HG03354 (cell line): Measurements from ENCODE around the gene IL25.

Experiments
- ATAC-seq: cut with Tn5 transposase; IDR thresholded peaks from one replicate; pipeline ENCODE4 v1.9.1; 2021; ENCODE audit warnings: mild to moderate bottlenecking; ENCODE audit not compliant: unreplicated experiment, poor library complexity, severe bottlenecking

Gene IL25

DNA sequence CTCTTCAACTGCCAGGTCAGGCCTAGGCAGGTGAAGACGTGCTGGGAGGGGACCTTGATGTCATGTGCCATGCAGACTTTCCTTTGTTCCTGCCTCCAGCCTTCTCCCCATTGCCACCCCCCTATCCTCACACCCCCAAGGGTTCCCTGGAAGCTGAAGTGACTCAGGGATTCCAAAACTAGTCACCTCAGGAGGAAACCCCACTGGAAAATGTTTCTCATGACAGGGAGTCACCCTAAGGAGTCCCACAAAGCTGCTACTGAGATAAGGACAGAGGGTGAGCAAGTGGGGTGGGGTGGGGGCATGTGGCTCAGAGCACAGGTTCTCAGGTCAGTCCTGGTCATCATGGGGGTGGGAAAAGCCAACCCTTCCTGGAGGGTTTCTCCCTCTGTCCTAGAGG lies 2.4 kb upstream of the IL25 start:
- ATAC-seq, result no peak

DNA sequence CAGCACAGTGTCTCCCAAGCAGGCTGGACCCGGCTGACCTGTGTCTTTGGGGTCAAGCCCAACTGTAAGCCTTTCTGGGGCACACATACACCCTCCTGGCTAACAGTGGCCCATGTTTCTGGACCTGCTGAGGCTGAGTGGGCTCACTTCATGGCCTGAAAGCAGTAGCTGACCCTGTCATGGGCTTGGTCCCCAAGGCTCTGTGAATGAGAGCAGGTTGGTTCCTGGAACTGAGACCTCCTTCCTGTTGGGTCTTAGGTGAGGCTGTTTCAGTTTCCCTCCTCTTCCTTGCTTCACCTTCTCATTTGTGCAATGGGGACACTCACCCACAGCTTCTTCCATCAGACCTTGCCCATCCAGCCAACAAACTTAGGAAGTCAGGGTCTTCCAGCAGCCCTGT lies 744 bp upstream of the IL25 start:
- ATAC-seq, result no peak

DNA sequence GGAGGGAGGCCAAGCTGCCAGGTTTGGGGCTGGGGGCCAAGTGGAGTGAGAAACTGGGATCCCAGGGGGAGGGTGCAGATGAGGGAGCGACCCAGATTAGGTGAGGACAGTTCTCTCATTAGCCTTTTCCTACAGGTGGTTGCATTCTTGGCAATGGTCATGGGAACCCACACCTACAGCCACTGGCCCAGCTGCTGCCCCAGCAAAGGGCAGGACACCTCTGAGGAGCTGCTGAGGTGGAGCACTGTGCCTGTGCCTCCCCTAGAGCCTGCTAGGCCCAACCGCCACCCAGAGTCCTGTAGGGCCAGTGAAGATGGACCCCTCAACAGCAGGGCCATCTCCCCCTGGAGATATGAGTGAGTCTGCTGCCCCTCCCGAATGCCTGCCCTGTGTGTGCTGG lies 432 bp downstream of the IL25 start:
- ATAC-seq, result no peak

DNA sequence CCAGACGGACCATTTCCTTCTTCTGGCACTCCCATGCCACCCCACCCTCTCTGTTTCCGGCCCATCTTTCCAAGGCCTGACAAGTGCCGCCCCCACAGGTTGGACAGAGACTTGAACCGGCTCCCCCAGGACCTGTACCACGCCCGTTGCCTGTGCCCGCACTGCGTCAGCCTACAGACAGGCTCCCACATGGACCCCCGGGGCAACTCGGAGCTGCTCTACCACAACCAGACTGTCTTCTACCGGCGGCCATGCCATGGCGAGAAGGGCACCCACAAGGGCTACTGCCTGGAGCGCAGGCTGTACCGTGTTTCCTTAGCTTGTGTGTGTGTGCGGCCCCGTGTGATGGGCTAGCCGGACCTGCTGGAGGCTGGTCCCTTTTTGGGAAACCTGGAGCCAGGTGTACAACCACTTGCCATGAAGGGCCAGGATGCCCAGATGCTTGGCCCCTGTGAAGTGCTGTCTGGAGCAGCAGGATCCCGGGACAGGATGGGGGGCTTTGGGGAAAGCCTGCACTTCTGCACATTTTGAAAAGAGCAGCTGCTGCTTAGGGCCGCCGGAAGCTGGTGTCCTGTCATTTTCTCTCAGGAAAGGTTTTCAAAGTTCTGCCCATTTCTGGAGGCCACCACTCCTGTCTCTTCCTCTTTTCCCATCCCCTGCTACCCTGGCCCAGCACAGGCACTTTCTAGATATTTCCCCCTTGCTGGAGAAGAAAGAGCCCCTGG lies 3.1 kb downstream of the IL25 start:
- ATAC-seq, result no peak

DNA sequence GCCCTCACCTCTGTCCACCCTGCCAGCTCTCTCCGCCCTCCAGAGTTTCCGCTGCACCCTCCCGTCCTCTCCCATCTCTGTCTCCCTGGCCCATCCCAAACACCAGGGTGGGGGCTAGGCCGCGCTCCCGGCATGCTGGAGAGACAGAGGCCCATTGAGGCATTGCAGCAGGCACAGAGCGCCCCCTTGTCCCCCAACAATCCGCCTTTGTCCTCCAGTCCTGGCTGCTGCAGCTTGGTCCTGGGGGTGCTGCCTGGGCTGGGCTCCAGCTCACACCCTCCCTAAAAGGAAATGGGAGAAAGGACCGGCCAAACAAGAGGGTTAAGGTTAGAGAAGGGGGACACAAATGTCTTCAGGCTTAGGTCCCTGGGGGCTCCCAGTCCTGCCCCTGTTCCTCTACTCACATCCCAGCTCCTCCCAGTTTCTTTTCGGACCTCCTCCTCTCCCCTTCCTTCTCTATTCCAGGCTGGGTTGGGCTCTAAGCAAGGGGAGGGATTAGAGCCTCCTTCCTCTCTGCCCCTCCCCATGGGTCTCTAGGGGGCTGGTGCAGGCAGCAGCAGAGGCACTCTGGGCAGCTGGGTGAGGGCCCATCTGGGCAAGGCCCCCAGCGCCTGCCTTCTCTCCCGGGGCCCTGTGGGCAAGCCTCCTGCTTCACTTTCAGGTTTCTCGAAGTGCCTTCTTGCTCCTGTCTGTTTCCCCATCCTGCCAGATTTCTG lies 4.0 kb downstream of the IL25 start, which contains the start of gene CMTM5:
Gene CMTM5, plus strand, starts transcription at position 565 of the 716 bp plus-strand sequence. CDS start 206 bp downstream, outside the sequence.
- ATAC-seq, result no peak

DNA sequence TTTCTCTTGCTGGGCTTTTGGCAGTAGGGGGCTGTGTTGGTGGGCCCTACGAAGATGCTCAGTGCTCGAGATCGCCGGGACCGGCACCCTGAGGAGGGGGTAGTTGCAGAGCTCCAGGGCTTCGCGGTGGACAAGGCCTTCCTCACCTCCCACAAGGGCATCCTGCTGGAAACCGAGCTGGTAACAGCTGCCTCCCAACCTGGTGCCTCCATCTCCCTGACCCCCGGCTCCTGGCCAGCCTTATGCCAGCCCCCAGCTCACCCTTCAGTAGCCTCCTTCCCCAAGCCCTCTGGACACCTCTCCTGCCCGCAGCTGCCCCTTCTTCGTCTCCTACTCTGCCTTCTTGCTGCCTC lies 4.6 kb downstream of the IL25 start:
- ATAC-seq, result no peak

DNA sequence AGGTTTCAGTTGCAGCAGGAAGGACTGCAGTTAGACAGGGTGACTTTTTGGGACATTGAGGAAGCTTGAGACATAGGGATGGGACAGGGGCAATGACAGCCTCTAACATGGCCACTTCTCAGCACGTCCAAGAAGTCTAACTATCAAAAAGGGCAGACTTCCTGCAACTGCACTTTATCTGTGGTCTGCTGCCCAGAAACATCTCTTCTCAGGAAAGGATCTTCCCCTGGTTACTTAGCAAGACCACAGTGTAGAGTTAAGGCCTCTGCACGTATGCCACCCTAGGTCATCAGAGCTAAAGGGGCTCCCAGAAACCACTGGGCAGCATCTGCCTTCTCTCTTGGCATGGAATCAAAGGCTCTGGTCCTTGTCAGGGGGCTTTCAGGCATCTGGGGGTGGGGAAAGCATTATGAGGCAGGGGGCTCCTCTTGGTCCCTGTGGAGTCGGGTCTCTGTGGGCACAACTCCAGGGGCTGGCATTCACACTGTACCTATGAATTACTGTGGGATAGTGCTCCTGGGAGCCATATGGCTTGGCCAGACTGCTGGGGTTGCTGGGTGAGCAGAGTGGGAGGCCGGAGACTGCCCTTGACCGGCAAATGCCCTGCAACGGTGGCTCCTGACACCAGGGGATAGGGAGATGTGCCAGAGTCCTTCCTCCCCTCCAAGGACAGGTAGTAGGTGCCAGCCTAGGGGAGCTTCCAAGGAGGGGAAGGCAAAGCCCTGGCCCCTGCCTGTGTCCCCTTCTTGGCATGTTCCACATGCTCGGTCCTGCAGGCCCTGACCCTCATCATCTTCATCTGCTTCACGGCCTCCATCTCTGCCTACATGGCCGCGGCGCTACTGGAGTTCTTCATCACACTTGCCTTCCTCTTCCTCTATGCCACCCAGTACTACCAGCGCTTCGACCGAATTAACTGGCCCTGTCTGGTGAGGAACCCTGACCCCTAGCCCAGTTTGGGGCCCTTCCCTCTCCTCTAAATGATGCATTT lies 5.3 kb downstream of the IL25 start:
- ATAC-seq, result no peak

DNA sequence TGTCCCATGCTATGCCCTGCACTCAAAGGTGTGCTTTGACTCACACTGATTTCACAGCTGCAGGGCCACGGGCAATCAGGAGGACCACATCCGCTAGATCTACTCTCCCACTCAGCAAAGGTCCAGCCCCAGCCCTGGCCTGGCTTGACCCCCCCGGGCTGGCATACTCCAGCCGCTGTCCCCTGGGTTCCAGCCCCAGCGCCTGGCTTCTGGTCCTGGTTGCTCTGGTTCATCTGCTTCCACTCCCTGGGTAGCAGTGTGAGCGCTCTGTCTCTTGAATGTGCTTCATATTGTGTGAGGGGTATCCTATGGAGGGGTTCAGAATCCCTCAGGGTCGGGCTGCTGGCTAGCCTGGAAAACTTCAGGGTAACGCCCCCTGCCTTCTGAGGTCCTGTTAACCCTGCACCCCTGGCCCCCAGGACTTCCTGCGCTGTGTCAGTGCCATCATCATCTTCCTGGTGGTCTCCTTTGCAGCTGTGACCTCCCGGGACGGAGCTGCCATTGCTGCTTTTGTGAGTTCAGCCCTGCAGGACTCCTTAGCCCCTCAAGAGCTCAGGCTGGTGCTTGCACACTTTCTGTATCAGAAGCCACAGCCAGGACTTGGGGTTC lies 6.1 kb downstream of the IL25 start:
- no peak for ATAC-seq

DNA sequence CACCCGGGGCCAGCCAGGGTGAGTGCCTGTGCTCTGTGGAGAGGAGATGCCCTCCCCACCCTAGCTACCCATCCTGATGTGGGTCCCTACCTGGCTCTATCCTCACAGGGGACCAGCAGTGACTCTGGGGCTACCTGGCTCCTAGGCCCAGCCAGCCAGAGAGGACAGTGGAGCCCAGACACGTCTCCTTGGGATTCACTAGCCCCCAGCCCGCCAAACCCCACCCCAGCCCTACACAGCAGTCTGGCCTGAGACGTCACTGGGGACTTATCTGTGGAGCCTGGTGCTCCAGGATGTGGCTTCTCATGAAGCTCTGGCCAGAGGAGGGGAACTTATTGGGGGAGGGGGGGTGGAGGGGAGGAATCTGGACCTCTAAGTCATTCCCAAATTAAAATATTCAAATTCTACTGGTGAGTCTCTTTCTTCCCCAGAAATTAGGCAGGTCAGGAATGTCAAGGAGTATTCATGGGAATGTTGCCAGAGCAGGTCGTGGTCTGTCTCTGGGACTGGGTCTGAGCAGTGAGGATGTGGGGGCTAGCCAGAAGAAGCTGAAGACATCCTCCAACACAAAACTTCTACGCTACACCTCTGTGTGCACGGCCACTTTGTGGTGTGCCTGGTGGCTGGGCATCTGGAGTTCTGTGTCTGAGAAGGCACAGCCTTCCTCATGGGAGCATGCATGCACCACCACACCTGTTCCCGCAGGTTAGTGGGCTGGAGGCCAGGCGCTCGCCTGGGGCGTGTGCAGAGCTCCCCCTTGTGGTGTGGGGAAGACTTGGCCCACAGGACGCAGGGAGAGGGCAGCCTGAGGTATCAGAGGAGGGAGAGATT lies 7.0 kb downstream of the IL25 start:
- ATAC-seq, result no peak

DNA sequence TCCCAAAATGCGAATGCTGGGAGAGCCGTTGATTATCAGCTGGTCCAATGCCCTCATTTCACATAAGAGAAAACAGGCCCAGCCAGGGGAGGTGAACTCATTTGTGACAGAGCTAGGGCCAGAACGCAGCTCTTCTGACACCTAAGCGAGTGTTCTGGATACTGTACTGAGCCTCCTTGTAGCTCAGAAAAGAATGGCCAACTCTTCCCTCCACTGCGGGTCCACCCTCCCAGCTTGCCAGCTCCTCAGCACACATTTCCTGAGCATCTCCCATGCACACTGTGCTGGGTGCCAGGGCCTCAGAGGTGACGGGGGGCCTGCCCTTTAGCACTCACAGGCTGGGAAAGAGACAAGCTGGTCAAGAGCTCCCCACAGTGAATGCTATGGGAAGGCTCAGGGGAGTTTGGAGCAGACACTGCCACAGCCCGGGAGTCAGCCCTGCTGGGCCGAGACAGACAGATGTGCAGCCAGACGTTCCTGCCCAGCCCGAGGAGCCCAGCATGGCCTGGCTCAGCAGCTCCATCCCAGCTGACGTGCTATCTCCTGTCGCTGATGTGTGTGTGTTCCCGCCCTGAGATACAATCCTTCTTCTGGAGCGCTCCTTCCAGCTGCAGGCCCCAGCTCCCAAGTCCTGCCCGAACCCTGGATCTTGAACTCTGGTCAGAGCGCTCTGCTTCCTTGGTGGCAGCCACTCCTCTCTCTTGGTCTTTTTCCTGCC lies 7.7 kb downstream of the IL25 start:
- ATAC-seq, result no peak

DNA sequence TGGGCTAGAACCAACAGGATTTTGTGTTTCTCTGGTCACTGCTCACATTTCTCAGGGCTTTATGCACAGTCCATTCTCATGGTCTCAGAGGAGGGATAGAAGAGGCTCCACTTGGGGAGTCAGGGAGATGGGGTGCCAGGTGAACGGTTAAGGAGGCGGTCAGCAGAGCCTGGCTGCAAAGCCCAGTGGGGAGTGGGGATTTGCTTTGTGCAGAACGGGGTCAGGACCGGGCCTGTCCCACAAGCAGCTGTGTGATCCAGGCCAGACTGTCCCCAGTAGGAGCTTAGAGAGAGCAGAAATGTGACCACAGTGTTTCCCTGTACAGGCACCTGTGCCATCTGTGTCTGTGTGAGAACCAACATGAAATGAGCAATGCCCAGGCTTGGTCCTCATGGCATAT lies 8.4 kb downstream of the IL25 start:
- ATAC-seq, result no peak

DNA sequence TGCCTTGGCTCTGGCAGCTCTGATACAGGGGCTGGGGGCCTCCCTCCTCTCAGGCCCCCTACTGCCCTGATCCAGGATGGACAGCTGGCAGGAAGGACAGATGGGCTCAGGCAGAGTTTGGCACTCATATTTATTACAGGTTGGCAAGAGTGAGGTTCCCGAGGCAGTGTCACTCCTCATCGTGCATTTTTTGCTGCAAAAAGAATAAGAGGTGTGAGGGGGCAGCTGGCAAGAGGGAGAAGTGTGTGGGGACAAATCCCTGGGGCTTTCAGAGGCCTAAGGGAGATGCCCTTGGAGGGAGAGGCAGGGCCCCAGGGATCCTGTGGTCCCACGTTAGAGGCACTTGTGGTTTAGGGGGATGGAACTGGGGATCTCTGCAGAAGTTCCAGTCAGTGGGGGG lies 9.3 kb downstream of the IL25 start:
- no peak for ATAC-seq

DNA sequence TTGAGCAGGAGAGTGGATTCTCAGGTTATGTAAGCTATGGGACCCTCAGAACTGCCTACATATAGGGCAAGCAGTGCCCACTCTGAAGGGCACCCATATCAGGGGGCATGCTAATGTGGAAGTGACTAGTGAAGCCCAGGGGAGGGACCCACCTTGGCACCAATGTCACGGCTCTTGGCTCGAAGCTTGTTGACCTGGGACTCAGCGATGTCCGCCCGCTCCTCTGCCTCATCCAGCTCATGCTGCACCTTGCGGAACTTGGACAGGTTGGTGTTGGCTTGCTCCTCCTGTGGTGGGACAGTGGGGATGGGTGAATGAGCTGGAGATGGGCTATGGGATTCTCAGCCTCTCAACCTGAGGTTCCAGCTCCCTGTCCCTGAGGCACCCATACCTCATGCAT lies 9.7 kb downstream of the IL25 start:
- no peak for ATAC-seq

DNA sequence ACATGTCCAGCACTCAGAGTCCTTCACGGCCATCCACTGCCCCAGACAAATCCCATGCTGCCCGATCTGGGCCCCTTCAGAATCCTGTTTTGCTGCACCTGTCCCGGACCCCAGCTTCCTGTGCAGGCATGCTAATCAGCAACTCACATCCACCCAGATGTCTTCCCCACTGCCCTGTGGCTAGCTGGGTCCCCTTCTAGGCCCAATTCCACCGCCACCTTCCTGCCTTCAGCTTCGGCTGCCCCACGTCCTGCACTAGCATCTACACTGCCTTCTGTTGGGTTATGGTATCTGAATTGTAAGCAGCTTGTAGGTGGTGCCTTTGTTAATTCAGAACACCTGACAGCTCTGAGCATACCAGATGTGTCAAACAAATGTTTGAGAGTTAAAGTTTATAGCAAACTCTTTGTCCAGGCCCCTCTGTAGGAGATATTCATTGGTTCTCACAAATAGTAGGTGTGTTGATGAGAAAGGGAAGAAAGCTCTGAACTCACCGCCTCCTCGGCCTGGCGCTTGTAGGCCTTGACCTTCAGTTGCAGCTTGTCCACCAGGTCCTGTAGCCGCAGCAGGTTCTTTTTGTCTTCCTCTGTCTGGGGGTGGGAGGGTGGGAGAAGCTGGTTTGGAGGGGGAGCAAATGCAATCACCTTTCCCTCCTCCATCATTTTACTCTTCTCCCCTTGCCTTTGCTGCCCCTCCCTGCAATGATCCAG lies 10.3 kb downstream of the IL25 start:
- no peak for ATAC-seq

DNA sequence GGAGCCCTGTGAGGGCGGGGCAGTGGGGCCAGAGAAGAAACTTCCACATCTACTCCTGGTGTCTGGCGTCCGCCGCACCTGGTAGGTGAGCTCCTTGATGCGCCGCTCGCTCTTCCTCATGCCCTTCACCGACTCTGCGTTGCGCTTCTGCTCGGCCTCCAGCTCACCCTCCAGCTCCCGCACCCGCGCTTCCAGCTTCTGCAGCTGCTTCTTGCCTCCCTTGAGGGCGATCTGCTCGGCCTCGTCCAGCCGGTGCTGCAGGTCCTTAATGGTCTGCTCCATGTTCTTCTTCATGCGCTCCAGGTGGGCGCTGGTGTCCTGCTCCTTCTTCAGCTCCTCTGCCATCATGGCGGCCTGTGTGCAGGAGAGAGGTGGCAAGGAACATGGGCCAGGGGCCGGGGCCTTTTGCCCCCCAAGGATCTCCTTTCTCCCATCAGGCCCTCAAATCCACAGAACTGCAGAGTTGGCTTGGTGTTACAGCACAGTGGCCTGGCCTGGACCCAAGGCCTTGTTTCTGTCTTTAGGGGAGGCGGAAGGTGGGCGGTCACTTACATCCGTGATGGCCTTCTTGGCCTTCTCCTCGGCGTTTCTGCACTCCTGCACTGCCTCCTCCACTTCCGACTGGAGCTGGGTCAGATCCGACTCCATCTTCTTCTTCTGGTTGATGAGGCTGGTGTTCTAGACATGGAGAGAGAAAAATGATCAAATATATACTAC lies 11.9 kb downstream of the IL25 start:
- no peak for ATAC-seq

DNA sequence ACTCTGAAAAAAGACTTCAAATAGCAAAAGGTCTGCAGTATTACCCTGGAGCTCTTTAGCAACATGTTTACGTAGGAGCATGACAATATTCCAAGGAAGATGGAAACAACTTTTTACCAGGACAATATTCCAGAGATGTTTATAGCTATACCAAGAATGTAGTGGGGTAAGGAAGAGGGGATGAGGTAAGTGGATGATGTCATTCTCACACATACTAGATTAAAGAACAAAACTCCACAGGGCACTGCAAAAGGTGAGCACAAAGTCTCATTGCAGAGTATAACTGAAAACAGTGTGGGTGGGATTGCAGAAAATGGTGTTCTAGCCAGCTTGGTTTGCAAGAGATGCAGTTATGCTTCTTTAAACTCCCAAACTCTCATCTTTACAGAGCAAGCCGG lies 12.6 kb downstream of the IL25 start:
- ATAC-seq, result no peak

DNA sequence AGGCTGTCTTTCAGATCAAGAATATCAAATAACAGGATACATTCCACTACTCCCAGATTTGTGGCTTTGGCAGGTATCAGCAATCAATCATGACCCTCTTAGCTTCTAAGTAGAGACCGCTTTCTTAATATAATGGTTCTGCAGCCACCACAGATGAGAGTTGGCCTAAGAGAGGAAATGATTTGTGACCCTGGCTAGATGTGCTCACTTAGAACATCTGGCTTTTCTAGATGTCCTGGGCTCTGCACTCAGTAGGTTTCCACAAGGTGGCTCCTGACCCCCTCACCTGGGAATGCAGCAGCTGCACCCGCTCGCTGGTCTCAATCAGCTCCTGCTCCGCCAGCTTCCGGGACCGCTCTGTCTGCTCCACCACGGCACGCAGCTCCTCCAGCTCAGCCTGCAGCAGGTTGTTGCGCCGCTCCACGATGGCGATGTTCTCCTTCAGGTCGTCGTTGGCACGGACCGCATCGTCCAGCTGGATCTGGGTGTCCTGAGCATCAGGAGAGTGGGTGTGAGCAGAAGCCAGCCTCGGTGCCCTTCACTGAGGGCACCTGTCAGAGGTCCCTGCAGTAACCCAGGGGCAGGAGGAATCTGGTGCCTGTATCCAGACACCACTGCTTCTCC lies 13.1 kb downstream of the IL25 start:
- ATAC-seq, result no peak
